HG02642 (cell line): Measurements from ENCODE around the gene WBP2NL.
"Not testable (repeated sequence)": the region's sequence is repeated elsewhere in the genome, so short reads cannot be mapped to it uniquely, and the experiment has no call there.

Experiments used
- ATAC-seq: cut with Tn5 transposase; IDR thresholded peaks from one replicate; pipeline ENCODE4 v1.9.1; 2021; ENCODE audit warnings: mild to moderate bottlenecking; ENCODE audit not compliant: unreplicated experiment, poor library complexity

WBP2NL gene

DNA sequence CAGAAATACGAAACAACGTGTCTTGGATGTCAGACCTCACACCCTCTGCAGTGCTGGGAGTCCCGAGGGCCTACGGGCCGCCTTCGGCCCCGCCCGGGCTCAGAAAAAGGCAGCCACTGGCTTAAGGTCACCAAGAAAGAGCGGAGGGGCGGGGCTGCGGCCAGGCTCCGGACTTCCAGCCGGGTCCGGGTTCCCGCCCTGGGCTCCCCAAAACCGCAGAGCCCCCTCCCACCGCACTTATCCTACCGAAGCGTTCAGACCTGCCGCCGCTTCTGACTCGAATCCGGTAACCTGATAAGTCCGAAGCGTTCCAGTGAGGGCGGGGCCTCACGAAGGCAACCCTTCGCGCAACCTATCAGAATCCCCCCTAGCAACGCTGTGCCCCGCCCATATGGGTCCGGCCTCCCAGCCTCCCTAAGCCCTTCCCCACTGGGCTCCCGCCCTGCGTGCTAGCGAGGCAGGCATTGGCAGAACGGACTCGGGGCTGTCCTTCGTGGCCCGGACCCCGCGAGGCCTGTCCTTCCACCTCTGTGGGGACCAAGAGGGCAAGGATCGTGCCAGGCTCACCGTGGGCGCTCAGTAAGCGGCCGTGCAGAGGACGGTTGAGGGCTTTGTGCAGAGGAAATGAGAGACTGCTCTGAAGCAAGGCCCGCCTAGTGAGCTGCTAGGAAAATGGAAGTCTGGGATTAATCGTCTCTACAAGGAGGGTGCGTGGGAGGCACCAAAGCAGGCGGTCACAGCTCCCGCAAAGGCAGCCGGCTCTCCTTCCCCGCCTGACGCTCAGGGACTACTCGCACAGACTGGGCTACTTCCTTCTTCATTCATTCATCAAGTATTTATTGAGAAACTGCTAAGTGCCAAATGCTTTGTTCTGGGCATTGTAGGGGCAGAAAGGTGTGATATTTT lies 72.2 kb downstream of the WBP2NL start, which contains the start of gene NAGA:
Gene NAGA (minus strand): TSS at position 296 of the 906 bp plus-strand sequence. CDS start 515 bp downstream, outside the sequence.
- ATAC-seq: peak; percentile 93

DNA sequence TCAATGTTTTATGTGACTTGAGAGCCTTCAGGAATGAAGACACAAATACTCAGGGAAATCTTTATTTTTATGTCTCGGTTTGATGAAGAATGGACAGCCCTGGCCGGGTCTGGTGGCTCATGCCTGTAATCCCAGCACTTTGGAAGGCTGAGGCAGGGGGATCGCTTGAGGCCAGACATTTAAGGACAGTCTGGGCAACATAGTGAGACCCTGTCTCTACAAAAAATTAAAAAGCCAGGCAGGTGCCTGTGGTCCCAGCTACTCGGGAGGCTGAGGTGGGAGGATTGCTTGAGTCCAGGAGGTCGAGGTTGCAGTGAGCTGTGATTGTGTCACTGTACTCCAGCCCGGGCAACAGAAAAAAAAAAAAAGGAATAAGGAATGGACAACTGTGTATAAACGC lies 72.9 kb downstream of the WBP2NL start:
- not testable (repeated sequence) for ATAC-seq

DNA sequence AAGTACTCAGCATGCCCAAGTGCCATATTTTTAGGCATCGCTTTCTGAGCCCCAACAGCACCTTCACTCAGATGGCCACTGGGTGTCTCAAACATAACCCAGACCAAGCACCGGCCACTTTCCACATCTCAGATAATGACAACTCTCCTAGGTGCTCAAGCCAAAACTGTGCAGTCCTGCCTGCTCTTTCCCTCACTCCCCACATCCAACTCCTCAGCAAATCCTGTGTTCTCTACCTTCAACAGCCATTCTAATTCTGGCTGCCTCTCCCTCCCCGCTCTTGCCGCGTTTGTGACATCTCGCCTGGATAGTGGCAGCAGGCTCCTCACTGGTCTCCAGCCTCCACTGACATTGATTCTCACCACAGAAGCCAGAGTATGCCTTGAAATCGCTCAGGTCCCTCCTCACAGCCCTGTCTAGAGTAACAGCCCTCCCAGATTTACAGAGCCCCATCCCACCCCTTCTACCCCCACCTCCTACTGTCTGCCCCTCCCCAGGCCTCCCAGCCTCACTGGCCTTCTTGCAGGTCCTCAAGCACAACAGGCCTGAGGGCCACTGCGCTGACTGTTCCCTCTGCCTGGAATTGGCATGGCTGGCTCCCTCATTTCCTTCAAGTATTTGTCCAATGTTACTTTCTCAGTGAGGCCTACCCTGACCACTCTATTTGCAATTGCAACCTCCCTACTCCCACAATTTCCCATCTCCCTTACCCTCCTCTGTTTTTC lies 74.2 kb downstream of the WBP2NL start:
- no peak for ATAC-seq

DNA sequence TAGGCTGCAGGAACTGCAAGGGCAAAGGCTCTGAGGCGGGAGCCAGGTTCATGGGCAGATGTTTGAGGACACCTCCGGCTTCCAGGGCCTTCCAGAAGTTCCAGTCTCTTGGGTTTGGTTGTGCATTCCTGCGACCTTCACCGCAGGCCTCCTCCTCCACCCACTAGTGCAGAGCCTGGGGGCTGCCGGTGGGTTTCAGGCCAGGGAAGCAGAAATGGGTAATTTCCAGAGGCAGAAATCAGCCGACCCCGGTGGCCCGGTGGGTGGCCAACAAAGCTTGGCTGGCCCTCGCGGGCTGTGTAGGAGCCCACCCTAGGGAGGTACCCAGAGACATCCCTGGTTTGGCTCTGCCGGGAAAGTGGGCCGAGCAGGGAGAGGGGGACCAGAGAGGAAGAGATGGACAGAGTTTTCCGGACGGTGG lies 75.0 kb downstream of the WBP2NL start:
- no peak for ATAC-seq

DNA sequence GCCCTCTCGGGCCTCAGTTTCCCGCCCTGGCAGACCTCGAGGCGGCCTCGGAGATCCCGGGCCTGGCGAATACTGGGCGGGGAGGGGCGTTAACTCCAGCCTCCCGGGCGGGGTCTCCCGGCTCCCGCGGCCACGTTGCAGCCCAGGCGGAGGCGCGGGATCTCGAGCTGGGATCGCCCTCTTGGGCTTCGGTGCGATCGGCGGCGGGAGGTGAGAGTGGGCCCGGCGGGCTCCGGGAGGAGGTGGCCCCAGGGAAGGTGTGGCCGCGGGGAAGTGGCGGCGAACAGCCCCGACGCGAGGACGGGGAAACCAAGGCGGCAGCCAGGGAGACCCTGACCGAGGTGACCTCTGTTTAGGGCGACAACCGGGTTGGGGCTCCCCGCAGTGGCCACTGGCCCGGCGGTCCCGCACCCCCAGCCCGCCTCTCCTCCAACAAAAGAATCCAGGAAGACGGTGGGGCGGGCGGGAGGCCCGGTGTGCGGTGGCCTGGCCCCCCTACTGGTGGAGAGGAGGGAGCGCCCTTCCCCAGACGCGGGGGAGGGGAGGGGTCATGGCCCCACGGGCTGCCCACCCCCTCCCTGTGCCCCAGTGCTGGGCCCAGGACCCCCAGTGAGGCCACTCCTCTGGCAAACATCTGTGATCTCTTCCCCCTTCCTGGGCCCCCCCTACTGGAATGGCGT lies 75.7 kb downstream of the WBP2NL start, which contains the start of gene PHETA2:
Gene PHETA2 (plus strand): TSS at position 117 of the 680 bp plus-strand sequence. CDS start 3,046 bp downstream, outside the sequence.
- ATAC-seq: no peak

DNA sequence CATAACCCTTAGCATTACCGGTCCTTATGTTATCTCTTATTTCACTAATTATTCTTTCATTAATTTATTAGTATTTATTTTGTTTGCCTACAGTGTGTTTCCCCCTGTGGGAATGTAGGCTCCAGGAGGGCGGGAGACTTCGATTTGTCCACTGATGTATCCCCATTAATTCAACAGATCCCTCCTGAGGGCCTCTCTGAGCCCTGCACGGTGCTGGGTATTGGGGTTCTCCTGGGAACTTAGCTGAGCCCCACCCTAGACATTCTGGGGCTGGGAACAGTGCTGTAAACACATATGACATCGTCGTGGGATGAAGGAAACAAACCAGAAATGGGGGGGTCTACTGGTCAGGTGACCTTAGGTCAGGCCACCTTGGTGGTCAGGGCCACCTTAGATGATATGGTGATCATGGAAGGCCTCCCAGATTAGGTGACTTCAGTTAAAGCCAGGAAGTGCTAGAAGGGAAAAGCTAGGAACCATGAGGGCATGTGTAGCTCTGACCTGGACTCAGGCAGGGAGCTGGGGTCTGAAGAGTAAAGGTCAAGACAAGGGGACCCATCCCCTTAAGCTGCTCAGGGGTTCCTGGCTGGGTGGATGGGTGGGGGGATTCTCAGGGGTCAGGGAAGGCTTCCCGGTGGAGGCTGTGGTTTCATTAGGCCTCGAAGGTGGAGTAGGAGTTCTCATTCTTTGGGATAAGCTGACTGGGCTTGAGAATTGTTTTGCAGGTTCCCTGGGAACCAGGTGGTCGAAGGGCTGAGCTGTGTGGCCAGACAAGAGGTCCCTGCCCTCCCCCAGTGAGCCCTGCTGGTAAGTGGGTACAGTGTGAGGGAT lies 76.5 kb downstream of the WBP2NL start:
- no peak for ATAC-seq

DNA sequence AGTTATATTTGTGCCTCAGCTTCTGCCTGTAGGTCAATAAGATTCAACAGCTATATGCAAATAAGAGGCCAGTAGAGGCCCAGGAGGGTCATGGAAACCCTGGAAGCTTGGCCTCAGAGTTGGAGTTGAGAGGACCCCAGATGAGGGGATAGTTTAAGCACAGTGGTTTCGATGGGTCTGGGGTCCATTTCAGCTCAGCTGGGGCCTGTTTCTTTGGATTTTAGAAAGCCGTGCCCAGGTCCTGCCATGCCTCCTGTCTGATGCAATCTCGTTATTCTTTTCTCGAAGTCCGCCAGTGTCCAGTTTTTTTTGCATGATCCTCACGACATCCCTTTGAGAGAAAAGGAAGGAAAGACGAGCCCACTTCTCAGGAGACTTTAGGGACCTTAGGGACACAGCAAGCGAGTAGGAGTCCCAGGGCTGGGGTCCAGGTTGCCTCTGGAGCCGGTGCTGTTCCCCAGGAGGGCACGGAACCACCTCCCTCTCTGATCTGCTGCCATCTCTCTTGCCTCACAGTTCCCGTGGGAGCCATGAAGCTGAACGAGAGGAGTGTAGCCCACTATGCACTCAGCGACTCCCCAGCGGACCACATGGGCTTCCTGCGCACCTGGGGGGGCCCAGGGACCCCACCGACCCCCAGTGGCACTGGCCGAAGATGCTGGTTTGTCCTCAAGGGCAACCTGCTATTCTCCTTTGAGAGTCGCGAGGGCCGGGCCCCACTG lies 78.3 kb downstream of the WBP2NL start:
- ATAC-seq: no peak

DNA sequence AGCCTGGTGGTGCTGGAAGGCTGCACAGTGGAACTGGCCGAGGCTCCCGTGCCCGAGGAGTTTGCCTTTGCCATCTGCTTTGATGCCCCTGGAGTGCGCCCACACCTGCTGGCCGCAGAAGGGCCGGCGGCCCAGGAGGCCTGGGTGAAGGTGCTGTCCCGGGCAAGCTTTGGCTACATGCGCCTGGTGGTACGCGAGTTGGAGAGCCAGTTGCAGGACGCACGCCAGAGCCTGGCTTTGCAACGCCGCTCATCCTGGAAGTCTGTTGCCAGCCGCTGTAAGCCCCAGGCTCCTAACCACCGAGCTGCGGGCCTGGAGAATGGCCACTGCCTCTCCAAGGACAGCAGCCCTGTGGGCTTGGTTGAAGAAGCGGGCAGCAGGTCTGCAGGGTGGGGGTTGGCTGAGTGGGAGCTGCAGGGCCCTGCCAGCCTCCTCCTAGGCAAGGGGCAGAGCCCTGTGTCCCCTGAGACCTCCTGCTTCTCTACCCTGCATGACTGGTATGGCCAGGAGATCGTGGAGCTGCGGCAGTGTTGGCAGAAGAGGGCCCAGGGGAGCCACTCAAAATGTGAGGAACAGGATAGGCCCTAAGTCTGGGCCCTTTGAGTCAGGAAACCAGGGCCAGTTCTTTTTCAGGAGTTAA lies 79.0 kb downstream of the WBP2NL start:
- ATAC-seq: no peak
